Measurements from ENCODE around the gene SLC25A22. TPM values are rescaled to one million over a fixed set of nuclear protein-coding genes. Genes with fewer than 3 reads are reported as not detected.
A peak's percentile ranks its signal among the peaks of the same experiment; 100 is the strongest.

Gene SLC25A22
- total and polyA plus RNA-seq, 10 of the 15 experiments (the other 5 are each of a cell fraction or from before 2014, with no cell fraction given) = 0.27 to 27.0 (median 8.2) TPM

GRCh38 chr11:827146-827896 lies 29.2 kb upstream of the SLC25A22 start:
- in situ Hi-C loops (cut with MboI) (no loop called here), intact Hi-C loops (cut with micrococcal nuclease; ENCODE audit: unreplicated experiment) (no loop called here)
- Histone ChIP-seq H3K79me2 (ENCODE audit: control insufficient read depth, insufficient read depth, low read length) (no peaks in the 10 kb centered on the region), H2AFZ (ENCODE audit: control insufficient read depth, low read depth, low read length) (peak overlapping the region; percentile 73), H3K36me3 (ENCODE audit: control insufficient read depth in 2 of 2, insufficient read depth in 2 of 2, low read length in 1 of 2) (no peaks in the 10 kb centered on the region; a peak in 2 of 4 replicates), H3K4me1 (ENCODE audit: control insufficient read depth, insufficient read depth, low read length) (peaks cover 34% of the 10 kb centered on the region), H3K4me2 (ENCODE audit: control insufficient read depth, insufficient read depth) (peak overlapping the region; percentile 100), H3K27ac (ENCODE audit: control insufficient read depth, insufficient read depth) (peak overlapping the region; percentile 75), H3K9me3 (replicated peaks; ENCODE audit: control insufficient read depth, insufficient read depth, low read length) (no peaks in the 10 kb centered on the region), H3K4me3 (peak overlapping the region; percentile 93), H3K27me3 (replicated peaks in 1 of 2; ENCODE audit: control insufficient read depth in 2 of 2, insufficient read depth in 2 of 2, low read length in 1 of 2) (no peaks in the 10 kb centered on the region; a peak in 3 of 4 replicates), H4K20me1 (ENCODE audit: control insufficient read depth, insufficient read depth) (no peaks in the 10 kb centered on the region), H3K9ac (ENCODE audit: control insufficient read depth, insufficient read depth, low read length) (peak overlapping the region; percentile 77)
- no TSS peak for BruUV-seq (replicated peaks)
- WGBS (ENCODE audit: insufficient coverage, insufficient replicate concordance, low lambda C conversion rate, missing lambda C conversion rate) = under 1% methylated on average over 54 of the region's 66 CpGs
- CTCF ChIA-PET = no interaction called here
- RAD21 ChIA-PET (ENCODE audit: unreplicated experiment) = no interaction called here
- no peak for DNase-seq (ENCODE audit: low read depth, low spot score)
- FAIRE-seq = no peak
- POLR2A ChIA-PET = interaction anchor here (1.2 to 5.2 kb wide), 2 partner anchors 8 to 13 kb away, joined by 3 to 33 read pairs; partner anchors contain the start of gene PNPLA2
- ATAC-seq = peak; percentile 66
- SMC1A ChIA-PET (ENCODE audit: uncharacterized antibody, unreplicated experiment) = interaction anchor here (0.5 kb wide), 1 partner anchor 177 kb away, joined by 3 read pairs; no protein-coding TSS in a partner anchor
- TF ChIP-seq ZBTB11 (CRISPR knock-in tag; IDR thresholded peaks at IDR 0.05) = no peak
- no peak for TF ChIP-seq SIN3A (IDR thresholded peaks at IDR 0.05; ENCODE audit: low read depth, low read length)
- TF ChIP-seq RELA (IDR thresholded peaks at IDR 0.05; ENCODE audit: borderline replicate concordance, partially characterized antibody) = no peak
- no peak for TF ChIP-seq CBX5 (IDR thresholded peaks at IDR 0.05; ENCODE audit: low read depth)
- no peak for TF ChIP-seq MXI1 (IDR thresholded peaks at IDR 0.05; ENCODE audit: low read depth, low read length)
- no peak for TF ChIP-seq ZSCAN29 (IDR thresholded peaks at IDR 0.05)
- TF ChIP-seq REST (IDR thresholded peaks at IDR 0.05; ENCODE audit: low read depth, low read length) = no peak
- peak; percentile 86; the same call in 1 of the 2 replicates for TF ChIP-seq HDGF (IDR thresholded peaks at IDR 0.05)
- no peak for TF ChIP-seq PBX3 (IDR thresholded peaks at IDR 0.05; ENCODE audit: insufficient replicate concordance, low read depth, low read length)
- TF ChIP-seq MYC (IDR thresholded peaks at IDR 0.05; ENCODE audit: insufficient read depth, insufficient read length, insufficient replicate concordance, low read length, severe bottlenecking) = peak; percentile 52
- TF ChIP-seq RAD51 (IDR thresholded peaks at IDR 0.05) = no peak
- TF ChIP-seq NFYA (IDR thresholded peaks at IDR 0.05; ENCODE audit: borderline replicate concordance, low read depth, low read length) = no peak
- no peak for TF ChIP-seq ATF3 (IDR thresholded peaks at IDR 0.05; ENCODE audit: borderline replicate concordance, extremely low read depth, low read depth, low read length)
